Stimulated activated naive B cell treated with anti-CD40 and anti-IgM and Interleukin-4, amounts not matched to agents 10 μg/mL and 1 μg/mL and 100 μg/mL, for 72 hours (primary cell): ENCODE results near the gene TBXAS1.
A peak's percentile ranks its signal among the peaks of the same experiment; 100 is the strongest.
"Not testable (repeated sequence)": the region's sequence is repeated elsewhere in the genome, so short reads cannot be mapped to it uniquely, and the experiment has no call there.

Source experiments
- ATAC-seq, 2 donors: fragments of 150-1000 bp; cut with Tn5 transposase; replicated peaks; 2 replicates each; pipeline ENCODE4 v1.10.0; 2021; ENCODE audit warnings: moderate library complexity in 1 of 2
- DNase-seq: peaks from one replicate; pipeline ENCODE4 v3.0.0; 2021
- H3K27ac Mint-ChIP-seq: one replicate; pipeline ENCODE4 v1.8.0; 2022; ENCODE audit warnings: mild to moderate bottlenecking, mixed read lengths
- H3K27me3 Mint-ChIP-seq, 2 donors: one replicate each; pipeline ENCODE4 v1.8.0; 2022; ENCODE audit warnings: mixed read lengths in 2 of 2
- H3K36me3 Mint-ChIP-seq, 2 donors: one replicate each; pipeline ENCODE4 v1.8.0; 2022; ENCODE audit warnings: mixed read lengths in 2 of 2, mild to moderate bottlenecking in 1 of 2
- H3K4me1 Mint-ChIP-seq, 2 donors: one replicate each; pipeline ENCODE4 v1.8.0; 2022; ENCODE audit warnings: mixed read lengths in 2 of 2, mild to moderate bottlenecking in 1 of 2
- H3K4me3 Mint-ChIP-seq, 2 donors: one replicate each; pipeline ENCODE4 v1.8.0; 2022; ENCODE audit warnings: mild to moderate bottlenecking in 2 of 2, mixed read lengths in 2 of 2, moderate library complexity in 1 of 2
- H3K9me3 Mint-ChIP-seq, 2 donors: one replicate each; pipeline ENCODE4 v1.8.0; 2022; ENCODE audit warnings: mixed read lengths in 2 of 2, mild to moderate bottlenecking in 1 of 2

Gene TBXAS1

DNA sequence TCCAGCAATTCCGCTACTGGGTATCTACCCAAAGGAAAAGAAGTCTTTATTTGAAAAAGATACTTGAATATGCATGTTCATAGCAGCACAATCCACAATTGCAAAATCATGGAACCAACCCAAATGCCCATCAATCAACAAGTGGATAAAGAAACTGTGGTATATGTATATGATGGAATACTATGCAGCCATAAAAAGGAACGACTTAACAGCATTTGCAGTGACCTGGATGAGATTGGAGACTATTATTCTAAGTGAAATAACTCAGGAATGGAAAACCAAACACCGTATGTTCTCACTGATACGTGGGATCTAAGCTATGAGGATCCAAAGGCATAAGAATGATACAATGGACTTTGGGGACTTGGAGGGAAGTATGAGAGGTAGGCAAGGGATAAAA, 8.2 kb downstream of the TBXAS1 start:
- not testable (repeated sequence) for H3K4me3 Mint-ChIP-seq

DNA sequence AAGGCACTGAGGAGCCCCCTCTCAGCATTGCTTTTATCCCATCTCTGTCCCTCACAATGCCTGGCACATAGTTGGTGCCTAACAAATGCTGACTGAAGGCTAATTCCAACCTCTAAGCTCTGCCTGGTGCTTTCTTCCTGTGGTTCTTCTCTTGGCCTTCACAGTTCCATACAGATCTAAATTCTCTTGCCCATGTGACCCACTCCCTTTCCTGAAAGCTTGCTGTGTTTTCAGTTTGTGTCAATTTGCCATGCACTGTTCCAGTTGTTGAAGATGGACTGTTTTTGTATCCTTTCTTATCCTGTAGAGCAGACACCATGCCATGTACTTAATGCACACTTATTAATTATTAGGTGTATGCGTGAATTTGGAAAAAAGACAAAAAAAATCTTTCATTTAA, 9.2 kb downstream of the TBXAS1 start:
- H3K27ac Mint-ChIP-seq: no peak overlapping the region

More for the DNA sequence above, 8.2 kb downstream of the TBXAS1 start:
- DNase-seq, H3K27me3 Mint-ChIP-seq, H3K27ac Mint-ChIP-seq, ATAC-seq, H3K36me3 Mint-ChIP-seq, H3K4me1 Mint-ChIP-seq: not testable (repeated sequence)
- H3K9me3 Mint-ChIP-seq: peaks cover 10 to 19% of the 10 kb centered on the region in 2 donors

DNA sequence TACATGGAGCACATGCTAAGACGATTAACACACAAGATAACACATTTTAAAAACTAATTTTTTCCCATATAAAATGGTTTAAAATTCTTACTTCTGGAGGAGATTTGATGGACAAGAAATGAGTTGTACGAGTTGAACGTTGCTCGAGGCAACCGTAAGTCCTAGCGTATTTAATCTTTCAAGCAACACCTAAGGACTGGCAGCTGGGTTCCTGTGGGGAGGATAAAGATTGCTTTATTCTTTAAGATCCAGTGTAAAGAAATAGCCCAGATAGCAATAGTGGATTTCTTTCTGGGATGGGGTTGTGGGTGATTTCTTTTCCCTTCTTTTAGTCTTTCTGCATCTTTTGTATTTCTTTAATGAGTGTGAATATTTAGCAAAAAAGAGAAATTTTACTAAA, 9.8 kb downstream of the TBXAS1 start:
- ATAC-seq: no peak

More for the DNA sequence above, 9.2 kb downstream of the TBXAS1 start:
- peaks cover 4% of the 10 kb centered on the region in 2 donors for H3K36me3 Mint-ChIP-seq
- peaks cover 9 to 15% of the 10 kb centered on the region in 2 donors for H3K4me1 Mint-ChIP-seq
- H3K27me3 Mint-ChIP-seq: no peaks in the 10 kb centered on the region
- peaks cover 10 to 15% of the 10 kb centered on the region in 2 donors for H3K9me3 Mint-ChIP-seq
- H3K4me3 Mint-ChIP-seq: no peak overlapping the region
- no peak for DNase-seq
- no peak for ATAC-seq

DNA sequence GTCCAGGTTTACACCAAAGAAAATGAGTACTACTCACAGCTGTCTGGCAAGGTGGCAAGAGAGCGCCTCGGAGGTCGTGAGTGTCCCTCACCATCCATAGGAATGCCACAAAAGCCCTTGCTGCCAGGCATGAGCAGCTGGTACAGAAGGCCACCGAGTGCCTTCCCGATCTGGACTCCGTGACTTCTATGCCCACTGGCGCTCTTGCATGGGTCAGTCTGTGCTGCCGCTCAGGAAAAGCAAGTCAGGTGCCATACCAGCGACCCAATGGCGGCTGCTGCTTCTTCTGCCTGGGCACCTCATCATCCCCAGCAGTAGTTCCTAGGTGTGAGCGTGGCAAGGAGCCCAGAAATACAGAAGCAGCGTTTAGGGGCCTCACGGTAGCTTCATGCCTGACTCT, 11.7 kb downstream of the TBXAS1 start:
- Mint-ChIP-seq H3K27me3 (no peaks in the 10 kb centered on the region), H3K36me3 (no peaks in the 10 kb centered on the region), H3K4me3 (no peak overlapping the region), H3K27ac (no peak overlapping the region), H3K4me1 (peaks cover 9 to 15% of the 10 kb centered on the region in 2 donors), H3K9me3 (peaks cover 5 to 11% of the 10 kb centered on the region in 2 donors)
- ATAC-seq (no peak), DNase-seq (no peak)

More for the DNA sequence above, 9.8 kb downstream of the TBXAS1 start:
- Mint-ChIP-seq H3K27me3 (no peaks in the 10 kb centered on the region), H3K4me1 (peaks cover 9 to 15% of the 10 kb centered on the region in 2 donors), H3K4me3 (no peak overlapping the region), H3K9me3 (peaks cover 10 to 15% of the 10 kb centered on the region in 2 donors), H3K27ac (no peak overlapping the region), H3K36me3 (peaks cover 4% of the 10 kb centered on the region in 2 donors)
- no peak for DNase-seq

DNA sequence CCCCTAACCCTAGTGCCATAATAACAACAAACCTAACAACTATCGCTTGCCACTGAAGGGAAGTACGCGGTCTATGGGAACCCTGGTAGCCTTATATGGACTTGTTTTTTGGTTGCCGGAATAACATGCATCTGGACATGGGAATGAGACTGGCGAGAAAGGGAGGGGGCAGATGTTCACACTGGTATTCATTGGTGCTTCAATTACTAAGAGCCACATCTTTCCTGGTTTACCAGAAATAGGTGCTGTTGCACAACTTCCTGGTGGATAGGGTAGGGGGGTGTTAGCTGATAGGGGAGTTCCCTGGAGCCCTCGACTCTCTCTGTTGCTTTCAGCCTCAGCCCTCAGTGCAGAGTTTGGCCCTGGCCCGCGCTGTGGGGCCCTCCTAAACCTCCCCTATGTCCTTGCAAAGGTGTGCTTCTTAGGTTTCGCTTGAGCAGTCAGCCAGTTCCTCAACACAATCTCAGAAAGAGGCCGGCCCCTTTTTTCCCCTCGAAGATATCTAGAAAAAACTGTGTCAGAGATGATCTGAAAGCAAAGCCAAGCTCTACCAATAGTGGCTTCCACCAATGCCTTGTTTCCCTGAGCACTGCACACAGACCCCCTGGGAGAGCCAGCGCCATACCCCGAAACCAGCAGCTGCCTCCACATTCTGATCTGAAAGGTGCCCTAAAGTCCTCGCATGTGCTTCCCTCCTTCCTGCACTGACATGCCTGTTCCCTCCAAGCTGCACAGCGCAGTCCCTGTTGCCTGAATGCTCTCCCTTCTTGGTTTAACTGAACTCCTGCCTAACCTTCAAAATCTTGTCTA, 13.5 kb downstream of the TBXAS1 start:
- Mint-ChIP-seq H3K9me3 (peaks cover 0 to under 1% of the 10 kb centered on the region in 2 donors), H3K4me1 (peaks cover 9 to 15% of the 10 kb centered on the region in 2 donors), H3K4me3 (no peak overlapping the region), H3K36me3 (no peaks in the 10 kb centered on the region), H3K27me3 (peaks cover 0 to 4% of the 10 kb centered on the region in 2 donors), H3K27ac (no peak overlapping the region)
- no peak for DNase-seq
- ATAC-seq: peak; percentile 65 to 72

DNA sequence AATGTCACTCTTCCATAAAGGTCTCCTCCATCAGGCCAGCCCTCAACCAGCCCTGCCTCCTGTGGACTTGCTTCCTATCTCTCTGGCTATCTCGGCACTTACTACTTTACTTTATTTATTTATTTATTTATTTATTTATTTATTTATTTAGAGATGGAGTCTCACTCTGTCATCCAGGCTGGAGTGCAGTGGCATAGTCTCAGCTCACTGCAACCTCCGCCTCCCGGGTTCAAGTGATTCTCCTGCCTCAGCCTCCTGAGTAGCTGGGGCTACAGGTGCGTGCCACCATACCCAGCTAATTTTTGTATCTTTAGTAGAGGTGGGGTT, 14.1 kb downstream of the TBXAS1 start:
- not testable (repeated sequence) for H3K27ac Mint-ChIP-seq, H3K36me3 Mint-ChIP-seq, H3K4me3 Mint-ChIP-seq, H3K27me3 Mint-ChIP-seq, ATAC-seq, H3K9me3 Mint-ChIP-seq, DNase-seq
- H3K4me1 Mint-ChIP-seq: peaks cover 9 to 15% of the 10 kb centered on the region in 2 donors

DNA sequence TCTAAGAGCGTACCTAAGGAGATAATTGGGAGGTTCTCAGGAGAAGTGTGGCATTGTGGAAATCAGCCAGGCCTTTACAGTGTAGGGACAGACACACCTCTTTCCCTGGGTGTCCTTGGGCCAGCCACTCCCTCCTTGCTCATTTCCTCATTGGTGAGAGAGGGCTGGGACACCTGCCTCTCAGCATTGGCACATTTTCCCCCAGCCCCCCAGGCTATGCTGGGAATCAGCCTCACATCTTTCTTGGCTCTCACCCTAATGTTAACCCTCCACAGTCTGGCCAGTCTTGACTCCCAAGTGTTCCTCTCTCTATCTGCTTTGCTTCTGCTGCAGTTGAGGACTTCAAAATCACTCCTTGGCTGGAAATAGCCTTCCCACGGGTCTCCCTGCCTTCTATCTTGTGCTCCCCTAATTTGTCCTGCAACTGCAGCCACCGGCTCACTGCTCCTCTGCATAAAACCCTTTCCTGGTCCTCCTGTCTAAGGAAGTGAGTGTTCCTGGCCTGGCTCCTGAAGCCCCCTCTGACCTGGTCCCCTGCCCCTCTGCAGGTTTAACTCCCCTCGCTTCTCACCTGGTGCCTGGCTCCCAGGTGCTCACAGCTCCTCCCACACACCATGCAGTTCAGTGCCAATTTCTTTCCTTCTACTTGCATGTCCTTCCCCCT, 15.8 kb downstream of the TBXAS1 start:
- DNase-seq: no peak
- no peak for ATAC-seq
- no peak overlapping the region for H3K27ac Mint-ChIP-seq
- no peak overlapping the region for H3K4me3 Mint-ChIP-seq
- H3K27me3 Mint-ChIP-seq: peaks cover 0 to 5% of the 10 kb centered on the region in 2 donors
- no peaks in the 10 kb centered on the region for H3K36me3 Mint-ChIP-seq
- H3K4me1 Mint-ChIP-seq: peaks cover 9 to 15% of the 10 kb centered on the region in 2 donors
- peaks cover 0 to 1% of the 10 kb centered on the region in 2 donors for H3K9me3 Mint-ChIP-seq

DNA sequence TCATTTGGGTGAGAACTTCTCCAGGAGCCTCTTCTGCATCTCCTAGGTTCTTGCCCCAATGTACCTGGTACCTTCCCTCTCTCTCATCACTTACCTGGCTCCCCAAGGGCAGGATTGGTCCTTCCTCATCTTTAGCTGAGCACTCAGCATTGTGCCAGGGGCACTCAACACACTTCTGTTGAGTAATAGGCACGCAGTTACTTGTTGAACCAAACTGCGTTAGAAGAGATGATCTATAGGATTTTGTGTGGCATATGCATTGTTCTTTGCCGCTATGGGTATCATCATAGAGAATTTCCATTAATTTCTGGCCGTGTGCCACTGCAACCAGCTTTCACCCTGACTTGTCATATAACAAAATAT, 16.4 kb downstream of the TBXAS1 start:
- ATAC-seq (no peak), DNase-seq (no peak)
- peaks cover 0 to 1% of the 10 kb centered on the region in 2 donors for H3K9me3 Mint-ChIP-seq
- H3K27me3 Mint-ChIP-seq: peaks cover 0 to 5% of the 10 kb centered on the region in 2 donors
- H3K27ac Mint-ChIP-seq: no peak overlapping the region
- H3K4me3 Mint-ChIP-seq: no peak overlapping the region
- no peaks in the 10 kb centered on the region for H3K36me3 Mint-ChIP-seq
- H3K4me1 Mint-ChIP-seq: peaks cover 9 to 15% of the 10 kb centered on the region in 2 donors

DNA sequence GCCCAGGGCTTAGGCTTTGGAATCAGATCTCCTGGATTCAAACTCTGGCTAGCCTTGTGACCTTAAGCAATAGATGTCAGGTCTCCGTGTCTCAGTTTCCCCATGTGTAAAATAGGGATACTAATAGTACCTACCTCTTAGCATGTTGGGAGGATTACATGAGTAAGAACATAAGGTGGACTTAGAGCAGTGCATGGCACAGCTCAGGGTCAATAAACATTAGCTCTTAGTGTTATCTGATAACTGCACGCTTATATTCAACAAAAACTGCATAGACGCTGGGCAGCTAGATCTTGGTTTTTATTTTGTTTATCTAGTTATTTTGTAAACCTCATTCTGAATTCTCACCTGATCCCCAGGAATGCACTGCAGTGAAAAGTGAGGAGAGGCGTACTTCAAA, 17.2 kb downstream of the TBXAS1 start:
- Mint-ChIP-seq H3K4me3 (no peak overlapping the region), H3K27ac (no peak overlapping the region), H3K4me1 (peaks cover 9 to 15% of the 10 kb centered on the region in 2 donors), H3K9me3 (peaks cover 0 to 1% of the 10 kb centered on the region in 2 donors), H3K36me3 (no peaks in the 10 kb centered on the region), H3K27me3 (peaks cover 0 to 5% of the 10 kb centered on the region in 2 donors)
- DNase-seq: no peak
- ATAC-seq: no peak

DNA sequence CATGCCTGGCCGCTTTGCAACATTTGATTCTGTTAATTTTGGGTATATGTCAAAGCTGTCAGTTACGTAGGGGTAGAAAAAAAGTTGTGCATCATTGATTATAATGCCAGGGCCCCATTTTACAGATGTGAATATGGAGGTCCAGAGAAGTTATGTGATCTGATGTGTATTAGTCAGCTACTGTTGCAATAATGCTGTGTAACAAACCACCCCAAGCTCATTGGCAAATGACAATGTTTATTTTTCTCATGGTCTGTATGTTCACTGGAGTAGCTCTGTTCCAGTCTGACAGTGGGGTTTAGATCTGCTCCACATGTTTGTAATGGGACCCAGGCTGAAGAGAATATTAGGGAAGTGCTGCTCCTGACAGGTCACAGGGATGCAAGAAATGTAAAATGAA, 19.2 kb downstream of the TBXAS1 start:
- no peak for ATAC-seq
- H3K4me1 Mint-ChIP-seq: peaks cover 1 to 3% of the 10 kb centered on the region in 2 donors
- DNase-seq: no peak
- H3K27ac Mint-ChIP-seq: no peak overlapping the region
- peaks cover 0 to 1% of the 10 kb centered on the region in 2 donors for H3K9me3 Mint-ChIP-seq
- no peaks in the 10 kb centered on the region for H3K36me3 Mint-ChIP-seq
- no peak overlapping the region for H3K4me3 Mint-ChIP-seq
- peaks cover 0 to 5% of the 10 kb centered on the region in 2 donors for H3K27me3 Mint-ChIP-seq

DNA sequence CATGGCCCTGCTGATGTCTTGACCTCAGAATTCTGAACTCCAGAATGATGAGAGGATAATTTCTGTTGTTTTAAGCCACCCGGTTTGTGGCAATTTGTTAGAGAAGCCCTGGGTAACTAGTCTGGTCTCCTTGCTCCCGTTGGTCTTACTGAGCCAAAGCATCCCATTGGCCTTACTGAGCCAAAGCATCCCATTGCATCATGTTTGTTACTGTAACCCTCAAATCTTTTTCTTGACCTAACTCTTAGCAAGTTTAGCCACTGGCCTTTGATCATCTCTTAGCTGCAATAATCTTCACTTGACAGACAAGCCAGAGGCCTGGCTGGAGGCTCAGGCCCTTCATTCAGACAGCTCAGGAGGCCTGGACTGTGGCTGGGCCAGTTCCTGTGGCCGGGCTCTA, 21.8 kb downstream of the TBXAS1 start:
- no peak for DNase-seq
- Mint-ChIP-seq H3K27ac (no peak overlapping the region), H3K4me3 (no peak overlapping the region), H3K4me1 (peaks cover 16 to 27% of the 10 kb centered on the region in 2 donors), H3K27me3 (peaks cover 0 to 5% of the 10 kb centered on the region in 2 donors), H3K9me3 (peaks cover 0 to 1% of the 10 kb centered on the region in 2 donors), H3K36me3 (peaks cover 0 to 1% of the 10 kb centered on the region in 2 donors)
- ATAC-seq: no peak

DNA sequence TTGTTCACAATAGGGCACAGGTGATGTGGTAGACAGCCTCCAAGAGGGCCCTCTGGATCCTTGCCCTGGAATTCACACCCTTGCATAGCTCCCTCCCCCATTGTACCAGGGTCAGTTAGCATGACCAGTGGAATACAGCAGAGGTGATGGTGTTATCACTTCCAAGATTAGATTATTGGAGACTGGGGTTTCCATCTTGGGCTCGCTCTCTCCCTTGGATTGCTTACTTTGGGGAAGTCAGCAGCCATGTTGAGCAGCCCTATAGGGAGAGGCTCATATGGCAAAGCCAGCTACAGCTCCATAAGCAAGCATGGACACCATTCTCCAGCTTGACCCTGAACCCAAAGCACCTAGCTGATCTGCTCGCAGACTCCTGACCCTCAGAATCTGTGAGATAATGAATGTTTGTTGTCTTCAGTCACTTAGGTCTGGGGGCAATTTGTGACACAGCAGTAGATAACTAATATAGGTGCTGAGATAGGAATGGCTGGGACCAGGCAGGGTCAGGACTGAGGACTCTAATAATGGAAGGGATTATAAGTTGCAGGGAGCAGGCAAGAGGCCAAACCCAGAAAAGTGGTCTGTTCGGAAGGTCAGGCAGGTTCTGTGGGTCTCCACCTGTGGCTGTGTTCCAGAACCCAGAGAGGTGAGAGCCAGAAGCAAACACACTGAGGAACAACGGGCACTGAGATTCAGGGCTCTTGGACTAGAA, 22.9 kb downstream of the TBXAS1 start:
- Mint-ChIP-seq H3K4me1 (peaks cover 20 to 34% of the 10 kb centered on the region in 2 donors), H3K9me3 (peaks cover 0 to 1% of the 10 kb centered on the region in 2 donors), H3K36me3 (peaks cover 0 to 1% of the 10 kb centered on the region in 2 donors), H3K4me3 (no peak overlapping the region), H3K27me3 (peaks cover 0 to 5% of the 10 kb centered on the region in 2 donors), H3K27ac (no peak overlapping the region)
- DNase-seq (no peak), ATAC-seq (no peak)

DNA sequence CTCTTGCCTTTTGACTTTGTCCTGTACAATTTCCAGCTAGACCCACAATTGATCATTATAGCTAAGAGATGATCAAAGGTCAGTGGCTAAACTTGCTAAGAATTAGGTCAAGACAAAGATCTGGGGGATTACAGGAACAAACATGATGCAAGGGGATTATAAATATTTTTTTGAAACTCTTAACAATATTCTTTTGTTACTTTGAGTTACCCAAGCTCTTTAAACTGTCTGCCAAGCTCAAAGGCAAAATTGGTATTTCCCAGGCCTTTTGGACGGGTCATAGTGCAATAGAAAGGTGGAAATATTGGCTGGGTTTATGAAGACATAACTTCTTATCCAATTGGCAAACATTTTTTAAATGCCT, 23.4 kb downstream of the TBXAS1 start:
- no peak for ATAC-seq
- DNase-seq: no peak
- peaks cover 0 to 1% of the 10 kb centered on the region in 2 donors for H3K36me3 Mint-ChIP-seq
- peaks cover 21 to 39% of the 10 kb centered on the region in 2 donors for H3K4me1 Mint-ChIP-seq
- H3K27me3 Mint-ChIP-seq: peaks cover 0 to 2% of the 10 kb centered on the region in 2 donors
- peaks cover 0 to 1% of the 10 kb centered on the region in 2 donors for H3K9me3 Mint-ChIP-seq
- H3K4me3 Mint-ChIP-seq: no peak overlapping the region
- H3K27ac Mint-ChIP-seq: no peak overlapping the region

DNA sequence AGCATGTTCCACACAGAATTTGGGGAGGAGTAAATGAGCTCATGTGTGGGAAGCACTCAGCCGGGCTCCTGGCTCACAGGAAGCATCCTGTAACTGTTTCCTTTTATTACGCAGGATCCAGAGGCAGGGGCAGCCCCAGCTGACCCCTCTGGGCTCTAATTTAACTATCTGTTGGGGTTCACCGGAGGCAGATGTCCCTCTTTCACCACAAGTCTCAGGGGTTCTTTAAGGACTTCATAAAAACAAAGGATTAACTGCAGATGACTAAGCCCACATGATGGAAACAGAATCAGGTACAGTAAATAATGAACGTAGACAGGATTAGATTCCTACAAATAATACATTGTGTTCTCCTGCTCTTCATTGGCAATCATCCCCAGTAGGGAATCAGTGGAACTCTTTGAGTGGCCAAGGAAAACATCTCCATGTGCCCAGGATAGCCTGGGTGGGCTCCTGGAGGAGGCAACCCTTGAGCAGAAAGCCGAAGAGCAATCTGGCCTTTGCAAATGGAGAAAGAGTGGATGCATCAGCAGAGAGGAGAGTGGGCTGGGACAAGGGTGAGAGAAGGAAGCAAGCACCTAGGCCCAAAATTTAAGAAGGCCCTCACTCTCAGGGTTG, 24.6 kb downstream of the TBXAS1 start:
- no peaks in the 10 kb centered on the region for H3K9me3 Mint-ChIP-seq
- peak overlapping the region; percentile 60 for H3K27ac Mint-ChIP-seq
- H3K4me3 Mint-ChIP-seq: no peak overlapping the region
- no peak for DNase-seq
- no peaks in the 10 kb centered on the region for H3K27me3 Mint-ChIP-seq
- peaks cover 0 to 1% of the 10 kb centered on the region in 2 donors for H3K36me3 Mint-ChIP-seq
- ATAC-seq: peak in 1 of 2 donors; percentile 17
- H3K4me1 Mint-ChIP-seq: peaks cover 21 to 46% of the 10 kb centered on the region in 2 donors
